ENCODE results near the gene NCAM1.

- TF ChIP-seq CTCF (IDR thresholded peaks at IDR 0.05; ENCODE audit: insufficient read depth, low read length, poor library complexity, severe bottlenecking) (no peak), EZH2phosphoT487 (conservative IDR thresholded peaks at IDR 0.05; ENCODE audit: low read length) (no peak)
These were observed 335.4 kb downstream of the NCAM1 start for GRCh38 chr11:113296447-113297205.

Measured in SU-DHL-6 (cell line).